Stimulated activated naive CD4-positive, alpha-beta T cell treated with Interleukin-2 at 50 U/mL for 16 hours (primary cell): ENCODE results near the gene PDHX.

ENCODE experiments used
- DNase-seq: peaks from one replicate; lab custom pipeline; 2025; lab: John Stamatoyannopoulos, UW

Gene PDHX

DNA sequence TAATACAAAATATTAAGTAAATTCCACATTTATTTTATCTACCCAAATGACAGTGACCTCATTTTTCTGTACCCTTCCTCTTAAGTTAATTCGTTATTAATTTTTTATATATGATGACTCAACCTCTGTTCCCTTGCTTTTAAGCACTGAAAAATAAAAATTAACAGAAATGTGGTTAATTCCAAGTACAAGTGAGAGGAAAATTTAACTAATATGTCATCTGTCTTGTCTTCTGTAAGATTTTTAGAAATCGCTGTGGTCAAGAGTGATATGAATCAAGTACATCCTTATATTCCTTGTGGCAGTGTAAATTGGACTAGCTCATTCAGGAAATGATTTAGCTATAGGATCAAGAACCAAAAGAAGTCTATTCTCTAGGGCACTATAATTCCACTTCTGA, 74.5 kb downstream of the PDHX start:
- DNase-seq, result no peak

DNA sequence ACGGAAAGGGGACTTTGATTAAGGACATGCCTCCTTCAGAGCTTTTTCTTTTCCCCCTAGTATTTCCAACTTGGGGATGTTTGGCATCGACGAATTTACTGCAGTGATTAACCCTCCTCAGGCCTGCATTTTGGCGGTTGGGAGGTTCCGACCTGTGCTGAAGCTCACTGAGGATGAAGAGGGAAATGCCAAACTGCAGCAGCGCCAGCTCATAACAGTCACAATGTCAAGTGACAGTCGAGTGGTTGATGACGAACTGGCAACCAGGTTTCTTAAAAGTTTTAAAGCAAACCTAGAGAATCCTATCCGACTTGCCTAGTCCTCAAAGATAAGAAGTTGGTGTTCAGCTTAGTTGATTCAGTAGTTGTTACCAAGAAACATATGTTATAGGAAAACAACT, 78.4 kb downstream of the PDHX start:
- no peak for DNase-seq

DNA sequence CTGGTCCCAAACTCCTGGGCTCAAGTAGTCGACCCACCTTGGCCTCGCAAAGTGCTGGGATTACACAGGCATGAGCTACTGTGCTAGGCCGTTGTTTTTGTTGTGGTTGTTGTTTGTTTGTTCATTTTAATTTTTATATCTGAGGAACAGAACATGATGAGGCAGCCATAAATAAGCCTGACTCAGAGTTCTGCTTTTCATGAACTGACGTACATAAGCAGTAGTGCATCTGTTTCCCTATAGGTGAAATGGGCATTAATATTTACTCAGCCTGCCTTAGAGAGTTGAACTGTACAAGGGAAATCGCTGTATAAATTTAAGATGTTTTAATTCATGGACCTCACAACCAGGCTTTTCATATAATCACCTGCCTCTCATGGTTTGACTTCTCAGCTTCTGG, 80.5 kb downstream of the PDHX start:
- no peak for DNase-seq

- no peak for DNase-seq
These were observed 81.6 kb downstream of the PDHX start for GRCh38 chr11:34997952-34998528.

DNA sequence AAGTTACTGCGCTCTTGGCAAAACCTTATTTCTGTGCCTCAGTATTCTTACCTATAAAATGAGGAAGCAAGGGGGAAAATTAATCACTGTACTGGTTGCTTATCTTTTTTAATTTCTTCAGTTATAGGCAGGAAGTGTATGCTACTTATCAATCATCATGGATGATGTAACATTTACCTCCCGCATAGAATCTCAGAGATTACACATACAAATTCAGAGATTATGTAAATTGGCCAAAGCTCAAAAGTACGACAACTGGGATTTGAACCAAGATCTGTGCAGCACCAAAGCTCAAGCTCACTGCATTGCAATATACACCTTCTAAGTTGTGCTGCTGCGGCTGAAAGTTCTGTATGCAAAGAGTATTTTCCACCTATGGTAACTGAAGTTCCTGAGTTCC, 83.0 kb downstream of the PDHX start:
- DNase-seq, result no peak

- DNase-seq, result no peak
These were observed 86.8 kb downstream of the PDHX start for GRCh38 chr11:35003186-35003585.

- DNase-seq, result no peak
These were observed 87.2 kb downstream of the PDHX start for GRCh38 chr11:35003658-35004057.

DNA sequence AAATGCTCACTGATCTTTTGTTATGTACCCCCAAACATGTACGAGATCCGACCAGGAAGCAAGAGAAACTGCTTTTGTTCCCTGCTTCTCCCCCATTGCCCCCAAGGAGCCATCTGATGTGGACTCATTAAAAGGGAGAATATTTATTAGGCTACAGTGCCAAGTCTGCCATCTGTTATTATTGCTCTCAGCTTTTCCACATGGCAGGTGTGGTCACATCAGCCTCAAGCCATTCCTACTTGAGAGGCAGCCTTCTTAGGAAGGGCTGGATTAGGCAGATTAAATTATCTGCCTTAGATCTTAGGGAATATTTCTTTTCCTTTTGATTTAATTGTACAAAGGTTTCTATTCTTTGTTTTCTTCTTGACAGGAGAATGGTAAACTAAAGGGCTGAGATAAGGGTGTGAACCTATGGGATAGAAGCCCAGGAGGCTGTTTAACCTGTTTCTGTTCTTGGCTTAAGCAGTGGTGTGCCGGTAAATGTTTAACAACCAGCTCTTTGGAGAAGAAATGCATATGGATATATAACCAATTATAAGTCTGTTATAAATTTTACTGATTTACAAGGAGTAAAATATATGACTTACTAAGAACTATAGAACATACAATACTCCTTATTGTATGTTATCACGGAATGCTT, 88.8 kb downstream of the PDHX start:
- no peak for DNase-seq

- DNase-seq, result peak; percentile 68
These were observed 90.1 kb downstream of the PDHX start for GRCh38 chr11:35006389-35007128.

GRCh38 chr11:35007277-35007676, 90.9 kb downstream of the PDHX start:
- DNase-seq, result no peak

- DNase-seq, result no peak
These were observed 92.9 kb downstream of the PDHX start for GRCh38 chr11:35009191-35009943.

GRCh38 chr11:35009944-35010342, 93.5 kb downstream of the PDHX start:
- no peak for DNase-seq

GRCh38 chr11:35010654-35011053, 94.2 kb downstream of the PDHX start:
- no peak for DNase-seq

DNA sequence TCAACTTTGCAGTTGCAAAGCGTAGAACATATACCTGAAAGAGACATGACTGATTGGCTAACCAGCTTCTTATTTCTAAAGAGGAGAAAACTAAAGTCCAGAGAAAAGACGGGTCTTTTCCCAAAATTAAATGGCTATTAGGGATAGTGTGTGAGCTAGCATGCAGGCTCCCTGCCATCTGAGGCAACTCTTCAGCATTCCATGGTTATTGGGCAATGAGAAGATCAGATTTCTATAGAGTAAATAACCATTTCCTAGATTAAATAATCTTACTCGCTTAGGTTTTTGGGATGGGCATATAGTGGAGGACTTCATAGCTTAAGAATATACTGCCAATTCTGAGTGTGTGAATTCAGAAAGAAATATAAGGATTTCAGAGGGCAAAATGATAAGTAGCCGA, 95.0 kb downstream of the PDHX start:
- no peak for DNase-seq

- no peak for DNase-seq
These were observed 95.5 kb downstream of the PDHX start for GRCh38 chr11:35011944-35012343.

GRCh38 chr11:35012467-35013191, 96.2 kb downstream of the PDHX start:
- peak; percentile 11 for DNase-seq

GRCh38 chr11:35013514-35014233, 97.3 kb downstream of the PDHX start:
- peak; percentile 20 for DNase-seq

GRCh38 chr11:35014346-35014745, 97.9 kb downstream of the PDHX start:
- DNase-seq, result no peak

GRCh38 chr11:35015621-35016387, 99.4 kb downstream of the PDHX start:
- no peak for DNase-seq

GRCh38 chr11:35016916-35017315, 100.5 kb downstream of the PDHX start:
- no peak for DNase-seq
